ENCODE measurements around the gene PROCR. TPM values are rescaled to one million over a fixed set of nuclear protein-coding genes. Genes with fewer than 3 reads are reported as not detected.

Gene PROCR
- total RNA-seq, 4 donors from 2014 or later: 5.6 to 19.4 (median 7.3) TPM

DNA sequence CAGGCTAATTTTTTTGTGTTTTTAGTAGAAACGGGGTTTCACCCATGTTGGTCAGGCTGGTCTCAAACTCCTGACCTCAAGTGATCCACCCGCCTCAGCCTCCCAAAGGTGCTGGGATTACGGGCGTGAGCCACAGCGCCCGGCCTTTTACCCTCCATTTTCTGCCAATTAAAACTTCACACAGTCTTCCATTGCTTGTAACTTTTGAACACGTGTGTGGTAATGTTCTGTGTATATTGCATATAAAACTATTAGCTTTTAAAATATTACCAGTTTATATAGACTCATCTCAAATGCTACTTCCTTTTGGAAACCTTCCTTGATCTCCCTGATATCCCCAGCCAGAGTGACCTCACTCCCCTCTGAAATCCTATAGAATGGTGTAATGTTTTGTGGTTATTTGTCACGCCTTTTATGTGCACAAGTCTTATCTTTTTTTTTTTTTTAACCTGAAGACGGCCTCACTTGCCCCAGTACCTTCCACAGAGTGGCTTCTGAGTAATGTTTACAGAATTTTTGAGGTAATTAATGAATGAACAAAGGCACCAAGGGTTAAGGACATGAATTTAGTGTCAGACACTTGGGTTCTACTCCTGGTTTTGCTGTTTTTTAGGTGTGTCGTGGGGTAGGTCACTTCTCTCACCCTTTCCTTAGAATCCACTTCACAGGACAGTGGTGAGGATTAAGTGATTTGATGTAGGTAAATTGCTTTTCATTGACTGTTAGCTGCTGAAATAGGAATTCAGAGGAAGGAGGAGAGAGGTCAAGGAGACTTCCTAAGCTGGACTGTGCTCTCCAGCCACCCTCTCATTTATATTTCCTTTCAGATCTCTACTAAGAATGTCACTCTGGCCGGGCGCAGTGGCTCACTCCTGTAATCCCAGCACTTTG is 43.4 kb downstream of the PROCR start:
- DNase-seq: no peak
- H3K4me1 ChIP-seq: no peaks in the 10 kb centered on the region

DNA sequence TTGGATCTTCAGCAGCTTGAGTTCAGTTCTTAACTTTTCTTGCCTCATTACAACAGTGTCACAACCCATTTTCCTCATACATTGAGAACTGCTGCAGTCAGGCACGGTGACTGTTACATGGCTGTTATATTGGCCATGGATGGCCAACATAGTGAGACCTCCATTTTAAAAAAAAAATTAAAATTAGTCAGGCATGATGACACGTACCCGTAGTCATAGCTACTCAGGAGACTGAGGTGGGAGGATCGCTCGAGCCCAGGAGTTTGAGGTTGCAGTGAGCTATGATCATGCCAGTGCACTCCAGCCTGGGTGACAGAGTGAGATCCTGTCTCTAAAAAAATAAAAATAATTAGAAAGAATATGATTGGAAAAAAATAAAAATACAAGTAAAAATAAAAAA is 44.7 kb downstream of the PROCR start:
- no peak overlapping the region for H3K27ac ChIP-seq
- H3K4me1 ChIP-seq: no peaks in the 10 kb centered on the region
- TF ChIP-seq, protein P1, sequence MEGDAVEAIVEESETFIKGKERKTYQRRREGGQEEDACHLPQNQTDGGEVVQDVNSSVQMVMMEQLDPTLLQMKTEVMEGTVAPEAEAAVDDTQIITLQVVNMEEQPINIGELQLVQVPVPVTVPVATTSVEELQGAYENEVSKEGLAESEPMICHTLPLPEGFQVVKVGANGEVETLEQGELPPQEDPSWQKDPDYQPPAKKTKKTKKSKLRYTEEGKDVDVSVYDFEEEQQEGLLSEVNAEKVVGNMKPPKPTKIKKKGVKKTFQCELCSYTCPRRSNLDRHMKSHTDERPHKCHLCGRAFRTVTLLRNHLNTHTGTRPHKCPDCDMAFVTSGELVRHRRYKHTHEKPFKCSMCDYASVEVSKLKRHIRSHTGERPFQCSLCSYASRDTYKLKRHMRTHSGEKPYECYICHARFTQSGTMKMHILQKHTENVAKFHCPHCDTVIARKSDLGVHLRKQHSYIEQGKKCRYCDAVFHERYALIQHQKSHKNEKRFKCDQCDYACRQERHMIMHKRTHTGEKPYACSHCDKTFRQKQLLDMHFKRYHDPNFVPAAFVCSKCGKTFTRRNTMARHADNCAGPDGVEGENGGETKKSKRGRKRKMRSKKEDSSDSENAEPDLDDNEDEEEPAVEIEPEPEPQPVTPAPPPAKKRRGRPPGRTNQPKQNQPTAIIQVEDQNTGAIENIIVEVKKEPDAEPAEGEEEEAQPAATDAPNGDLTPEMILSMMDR (IDR thresholded peaks at IDR 0.05 in 4 of 5, conservative IDR thresholded peaks at IDR 0.05 in 1 of 5): no peak
- no peak for TF ChIP-seq POLR2A (IDR thresholded peaks at IDR 0.05)
- in situ Hi-C loops (cut with MboI; ENCODE audit: low sequenced_read_pairs in 4 of 4): loop anchor here in 3 of 4 donors (10.0 to 25.0 kb wide), 3 partner anchors 372 to 382 kb away; partner anchors contain the start of gene NCOA6 (in 1 of the 3)
- no peaks in the 10 kb centered on the region for H3K36me3 ChIP-seq
- ATAC-seq (no peak), DNase-seq (no peak)
- intact Hi-C loops (cut with DNase I; ENCODE audit: low total_unique reads): no loop called here
- H3K9me3 ChIP-seq: no peaks in the 10 kb centered on the region
- H3K4me3 ChIP-seq: no peak overlapping the region
- H3K27me3 ChIP-seq: no peaks in the 10 kb centered on the region

More for the DNA sequence above, 43.4 kb downstream of the PROCR start:
- Histone ChIP-seq H3K4me3 (no peak overlapping the region), H3K27ac (no peak overlapping the region), H3K9me3 (no peaks in the 10 kb centered on the region), H3K27me3 (no peaks in the 10 kb centered on the region), H3K36me3 (no peaks in the 10 kb centered on the region)
- intact Hi-C loops (cut with DNase I; ENCODE audit: low total_unique reads) (no loop called here), in situ Hi-C loops (cut with MboI; ENCODE audit: low sequenced_read_pairs in 4 of 4) (loop anchor here in 3 of 4 donors (10.0 to 25.0 kb wide), 3 partner anchors 371 to 381 kb away; partner anchors contain the start of gene NCOA6 (in 1 of the 3))
- TF ChIP-seq, protein P1 (IDR thresholded peaks at IDR 0.05 in 4 of 5, conservative IDR thresholded peaks at IDR 0.05 in 1 of 5): no peak
- TF ChIP-seq POLR2A (IDR thresholded peaks at IDR 0.05): no peak
- no peak for ATAC-seq

DNA sequence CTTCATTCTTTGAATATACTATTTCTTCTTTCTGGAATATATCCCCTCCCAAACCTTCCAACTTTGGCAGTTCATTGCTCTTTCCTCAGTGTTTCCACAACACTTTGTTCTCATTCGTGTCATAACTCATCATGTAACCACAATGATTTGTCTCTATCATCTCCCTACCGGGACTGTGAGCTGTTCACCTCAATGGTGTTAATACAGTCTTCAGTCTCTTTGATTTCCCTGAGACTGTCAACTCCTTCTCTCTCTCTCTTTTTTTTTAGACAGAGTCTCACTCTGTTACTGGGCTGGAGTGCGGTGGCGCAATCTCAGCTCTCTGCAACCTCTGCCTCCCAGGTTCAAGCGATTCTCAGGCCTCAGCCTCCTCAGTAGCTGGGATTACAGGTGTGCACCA is 52.1 kb downstream of the PROCR start:
- H3K36me3 ChIP-seq: no peaks in the 10 kb centered on the region
- DNase-seq (no peak), ATAC-seq (no peak)
- no peaks in the 10 kb centered on the region for H3K9me3 ChIP-seq
- in situ Hi-C loops (cut with MboI; ENCODE audit: low sequenced_read_pairs in 4 of 4): loop anchor here in 1 of 4 donors (25.0 kb wide), 1 partner anchor 387 kb away; the partner anchor contains the start of gene NCOA6
- no peak for TF ChIP-seq POLR2A (IDR thresholded peaks at IDR 0.05)
- TF ChIP-seq, protein P1 (IDR thresholded peaks at IDR 0.05 in 4 of 5, conservative IDR thresholded peaks at IDR 0.05 in 1 of 5): no peak
- intact Hi-C loops (cut with DNase I; ENCODE audit: low total_unique reads): no loop called here
- no peak overlapping the region for H3K27ac ChIP-seq
- no peaks in the 10 kb centered on the region for H3K4me1 ChIP-seq
- peaks cover 12 to 19% (median 15%) of the 10 kb centered on the region in 3 donors for H3K27me3 ChIP-seq
- H3K4me3 ChIP-seq: no peak overlapping the region

DNA sequence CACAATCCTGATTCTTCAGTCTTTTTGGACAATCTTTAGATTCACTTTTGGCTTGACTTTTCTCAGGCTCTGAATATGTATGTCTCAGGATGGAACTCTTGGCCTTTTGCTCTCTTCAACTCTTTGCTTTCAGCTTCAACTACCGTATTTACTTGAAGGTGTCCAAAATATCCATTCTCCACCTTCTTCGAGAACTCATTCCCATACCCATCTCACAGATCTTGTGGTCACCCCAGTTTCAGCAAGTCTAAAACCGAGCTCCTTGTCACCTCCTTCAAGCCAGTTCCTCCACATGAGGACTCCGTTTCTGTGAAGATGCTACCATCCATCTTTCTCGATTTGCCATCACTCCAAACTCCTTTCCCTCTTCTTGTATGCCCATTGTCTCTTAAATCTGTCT is 52.7 kb downstream of the PROCR start:
- H3K27ac ChIP-seq: no peak overlapping the region
- no peaks in the 10 kb centered on the region for H3K4me1 ChIP-seq
- intact Hi-C loops (cut with DNase I; ENCODE audit: low total_unique reads): no loop called here
- H3K4me3 ChIP-seq: no peak overlapping the region
- DNase-seq (no peak), ATAC-seq (no peak)
- H3K27me3 ChIP-seq: peaks cover 12 to 19% (median 15%) of the 10 kb centered on the region in 3 donors
- H3K9me3 ChIP-seq: no peaks in the 10 kb centered on the region
- no peaks in the 10 kb centered on the region for H3K36me3 ChIP-seq
- in situ Hi-C loops (cut with MboI; ENCODE audit: low sequenced_read_pairs in 4 of 4): loop anchor here in 1 of 4 donors (25.0 kb wide), 1 partner anchor 387 kb away; the partner anchor contains the start of gene NCOA6
- TF ChIP-seq POLR2A (IDR thresholded peaks at IDR 0.05): no peak
- TF ChIP-seq, protein P1 (IDR thresholded peaks at IDR 0.05 in 4 of 5, conservative IDR thresholded peaks at IDR 0.05 in 1 of 5): no peak

Data from gastrocnemius medialis (tissue), 4 donors.